ENCODE measurements around the gene WFS1. TPM values are rescaled to one million over a fixed set of nuclear protein-coding genes. Genes with fewer than 3 reads are reported as not detected.

The WFS1 gene
- polyA plus RNA-seq, 1 donor: 32.4 TPM

DNA sequence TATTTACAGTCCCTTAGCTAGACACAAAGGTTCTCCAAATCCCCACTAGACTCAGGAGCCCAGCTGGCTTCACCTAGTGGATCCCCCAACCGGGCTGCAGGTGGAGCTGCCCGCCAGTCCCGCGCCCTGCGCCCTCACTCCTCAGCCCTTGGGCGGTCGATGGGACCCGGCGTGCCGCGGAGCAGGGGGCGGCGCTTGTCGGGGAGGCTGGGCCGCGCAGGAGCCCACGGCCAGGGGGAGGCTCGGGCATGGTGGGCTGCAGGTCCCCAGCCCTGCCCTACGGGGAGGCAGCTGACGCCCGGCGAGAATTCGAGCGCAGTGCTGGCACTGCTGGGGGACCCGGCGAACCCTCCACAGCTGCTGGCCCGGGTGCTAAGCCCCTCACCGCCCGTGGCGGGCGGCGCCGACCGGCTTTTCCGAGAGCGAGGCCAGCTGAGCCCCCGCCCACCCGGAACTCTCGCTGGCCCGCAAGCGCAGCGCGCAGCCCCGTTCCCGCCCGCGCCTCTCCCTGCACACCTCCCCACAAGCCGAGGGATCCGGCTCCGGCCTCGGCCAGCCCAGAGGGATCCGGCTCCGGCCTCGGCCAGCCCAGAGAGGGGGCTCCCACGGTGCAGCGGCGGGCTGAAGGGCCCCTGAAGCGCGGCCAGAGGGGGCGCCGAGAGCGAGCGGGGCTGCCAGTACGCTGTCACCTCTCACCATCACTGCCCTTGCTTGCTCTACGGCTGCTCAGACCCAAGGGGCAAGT is 39.4 kb downstream of the WFS1 start:
- Histone ChIP-seq H3K36me3 (ENCODE audit: control insufficient read depth, insufficient read depth, low read length) (peaks cover 7% of the 10 kb centered on the region), H3K4me1 (ENCODE audit: control insufficient read depth, insufficient read depth, low read length) (no peaks in the 10 kb centered on the region), H3K9me3 (ENCODE audit: control insufficient read depth, low read depth, low read length) (no peaks in the 10 kb centered on the region), H3K4me3 (ENCODE audit: low read length) (no peak overlapping the region), H3K27me3 (ENCODE audit: control insufficient read depth, insufficient read depth, low read length) (peaks cover 28% of the 10 kb centered on the region), H3K27ac (ENCODE audit: low read length) (no peak overlapping the region)
- WGBS (ENCODE audit: insufficient coverage, low lambda C conversion rate): no CpG with 5 or more reads among the region's 65 CpGs
- DNase-seq: peak in 1 of 2 donors; percentile 45

DNA sequence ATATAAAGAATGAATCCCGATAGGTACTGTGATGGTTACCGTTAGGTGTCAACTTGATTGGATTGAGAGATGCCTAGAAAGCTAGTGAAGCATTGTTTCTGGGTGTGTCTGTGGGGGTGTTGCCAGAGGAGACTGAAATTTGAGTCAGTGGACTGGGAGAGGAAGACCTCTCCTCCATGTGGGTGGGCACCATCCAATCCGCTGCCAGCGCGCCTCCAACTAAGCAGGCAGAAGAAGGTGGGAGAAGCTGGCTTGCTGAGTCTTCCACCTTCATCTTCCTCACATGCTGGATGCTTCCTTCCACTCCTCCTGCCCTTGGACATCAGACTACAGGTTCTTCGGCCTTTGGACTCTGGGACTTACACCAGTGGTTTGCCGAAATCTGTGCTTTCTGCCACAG is 40.1 kb downstream of the WFS1 start:
- Histone ChIP-seq H3K9me3 (ENCODE audit: control insufficient read depth, low read depth, low read length) (no peaks in the 10 kb centered on the region), H3K4me1 (ENCODE audit: control insufficient read depth, insufficient read depth, low read length) (no peaks in the 10 kb centered on the region), H3K27ac (ENCODE audit: low read length) (no peak overlapping the region), H3K36me3 (ENCODE audit: control insufficient read depth, insufficient read depth, low read length) (peaks cover under 1% of the 10 kb centered on the region), H3K27me3 (ENCODE audit: control insufficient read depth, insufficient read depth, low read length) (peaks cover 28% of the 10 kb centered on the region), H3K4me3 (ENCODE audit: low read length) (no peak overlapping the region)
- no peak for DNase-seq
- WGBS (ENCODE audit: insufficient coverage, low lambda C conversion rate): no CpG with 5 or more reads among the region's 7 CpGs

GRCh38 chr4:6313216-6313615 is 43.6 kb downstream of the WFS1 start:
- no peaks in the 10 kb centered on the region for H3K9me3 ChIP-seq (ENCODE audit: control insufficient read depth, low read depth, low read length)
- peaks cover 20% of the 10 kb centered on the region for H3K27me3 ChIP-seq (ENCODE audit: control insufficient read depth, insufficient read depth, low read length)
- DNase-seq: no peak
- no peaks in the 10 kb centered on the region for H3K36me3 ChIP-seq (ENCODE audit: control insufficient read depth, insufficient read depth, low read length)
- no peaks in the 10 kb centered on the region for H3K4me1 ChIP-seq (ENCODE audit: control insufficient read depth, insufficient read depth, low read length)
- H3K4me3 ChIP-seq (ENCODE audit: low read length): no peak overlapping the region
- no peak overlapping the region for H3K27ac ChIP-seq (ENCODE audit: low read length)
- no CpG with 5 or more reads among the region's 6 CpGs for WGBS (ENCODE audit: insufficient coverage, low lambda C conversion rate)

DNA sequence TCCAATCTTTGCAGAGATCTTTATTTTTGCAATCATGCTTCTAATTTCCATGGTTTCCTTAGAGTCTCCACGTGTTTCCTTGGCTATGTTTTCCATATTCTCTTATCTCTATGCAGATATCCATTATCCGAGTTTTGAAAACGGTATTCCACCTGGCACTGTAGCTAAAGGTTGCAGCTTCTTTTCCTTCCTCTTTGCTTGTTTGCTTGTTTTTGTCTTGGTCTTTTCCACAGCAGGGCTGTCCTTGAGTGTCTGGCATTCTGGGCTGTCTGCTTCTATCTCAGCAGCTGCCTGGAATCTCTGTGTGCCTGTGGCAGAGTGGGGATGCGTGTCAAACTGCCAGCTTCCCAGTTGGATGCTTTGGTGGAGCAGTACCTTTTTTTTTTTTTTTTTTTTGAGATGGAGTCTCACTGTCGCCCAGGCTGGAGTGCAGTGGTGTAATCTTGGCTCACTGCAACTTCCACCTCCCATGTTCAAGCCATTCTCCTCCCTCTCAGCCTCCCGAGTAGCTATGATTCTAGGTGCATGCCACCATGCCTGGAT is 46.9 kb downstream of the WFS1 start:
- H3K27ac ChIP-seq (ENCODE audit: low read length): no peak overlapping the region
- peaks cover 2% of the 10 kb centered on the region for H3K27me3 ChIP-seq (ENCODE audit: control insufficient read depth, insufficient read depth, low read length)
- no peaks in the 10 kb centered on the region for H3K36me3 ChIP-seq (ENCODE audit: control insufficient read depth, insufficient read depth, low read length)
- H3K9me3 ChIP-seq (ENCODE audit: control insufficient read depth, low read depth, low read length): no peaks in the 10 kb centered on the region
- 20% methylated on average over 1 of the region's 6 CpGs for WGBS (ENCODE audit: insufficient coverage, low lambda C conversion rate)
- H3K4me1 ChIP-seq (ENCODE audit: control insufficient read depth, insufficient read depth, low read length): no peaks in the 10 kb centered on the region
- H3K4me3 ChIP-seq (ENCODE audit: low read length): no peak overlapping the region
- DNase-seq: no peak

DNA sequence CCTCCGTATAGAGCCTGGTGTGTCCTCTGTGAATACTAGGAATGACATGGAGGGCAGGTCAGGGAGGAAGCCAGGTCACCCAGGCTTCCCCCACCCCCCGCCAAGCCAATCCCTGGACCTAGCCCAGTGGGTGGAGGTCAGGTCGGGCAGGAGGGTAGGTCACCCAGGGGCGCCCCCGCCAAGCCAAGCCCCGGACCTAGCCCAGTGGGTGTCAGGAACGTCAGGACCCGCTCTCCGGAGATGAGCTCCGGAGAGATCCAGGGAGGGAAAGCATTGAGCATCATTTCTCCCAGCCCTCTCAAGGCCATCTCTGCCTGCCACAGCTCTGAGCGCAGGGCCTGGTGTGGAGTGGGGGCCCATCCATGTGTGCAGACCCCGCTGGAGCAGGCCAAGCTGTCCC is 48.6 kb downstream of the WFS1 start:
- no peak for DNase-seq
- WGBS (ENCODE audit: insufficient coverage, low lambda C conversion rate): no CpG with 5 or more reads among the region's 12 CpGs
- Histone ChIP-seq H3K4me1 (ENCODE audit: control insufficient read depth, insufficient read depth, low read length) (no peaks in the 10 kb centered on the region), H3K4me3 (ENCODE audit: low read length) (no peak overlapping the region), H3K27ac (ENCODE audit: low read length) (no peak overlapping the region), H3K36me3 (ENCODE audit: control insufficient read depth, insufficient read depth, low read length) (no peaks in the 10 kb centered on the region), H3K27me3 (ENCODE audit: control insufficient read depth, insufficient read depth, low read length) (no peaks in the 10 kb centered on the region), H3K9me3 (ENCODE audit: control insufficient read depth, low read depth, low read length) (peaks cover under 1% of the 10 kb centered on the region)

DNA sequence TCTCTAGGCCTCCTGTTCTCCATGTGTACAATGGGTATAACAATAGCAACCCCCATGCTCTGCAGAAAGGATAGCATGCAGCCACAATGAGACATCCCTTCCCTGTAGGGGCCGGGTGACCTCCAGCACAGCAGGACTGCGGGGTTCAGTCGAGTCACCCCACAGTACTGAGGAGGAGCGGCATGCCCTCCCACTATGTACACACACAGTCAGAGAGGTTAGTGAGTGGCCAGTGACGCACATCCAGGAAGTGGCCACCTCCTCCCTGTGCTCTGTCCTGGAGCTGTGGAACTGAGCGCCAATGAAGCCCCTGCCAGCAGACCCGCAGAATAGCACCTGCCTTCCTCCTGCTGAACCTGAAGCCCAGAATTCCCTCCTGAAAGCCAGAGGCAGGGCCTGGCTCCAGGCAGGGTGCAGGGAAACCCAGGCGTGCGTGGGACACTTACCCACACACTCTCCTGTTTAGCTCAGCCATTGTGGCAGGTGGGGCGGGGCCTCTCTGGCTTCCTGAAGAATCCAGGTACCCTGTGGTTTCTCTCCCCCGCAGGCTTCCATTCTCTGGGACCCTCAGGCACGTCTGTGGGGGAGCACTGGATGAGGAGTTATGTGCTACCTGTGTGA is 50.0 kb downstream of the WFS1 start:
- WGBS (ENCODE audit: insufficient coverage, low lambda C conversion rate): no CpG with 5 or more reads among the region's 12 CpGs

GRCh38 chr4:6320663-6321062 is 51.0 kb downstream of the WFS1 start:
- DNase-seq: no peak

More for the DNA sequence above, 50.0 kb downstream of the WFS1 start:
- no peak overlapping the region for H3K4me3 ChIP-seq (ENCODE audit: low read length)
- peaks cover 3% of the 10 kb centered on the region for H3K9me3 ChIP-seq (ENCODE audit: control insufficient read depth, low read depth, low read length)
- H3K36me3 ChIP-seq (ENCODE audit: control insufficient read depth, insufficient read depth, low read length): no peaks in the 10 kb centered on the region
- DNase-seq: no peak
- no peak overlapping the region for H3K27ac ChIP-seq (ENCODE audit: low read length)
- no peaks in the 10 kb centered on the region for H3K27me3 ChIP-seq (ENCODE audit: control insufficient read depth, insufficient read depth, low read length)
- H3K4me1 ChIP-seq (ENCODE audit: control insufficient read depth, insufficient read depth, low read length): no peaks in the 10 kb centered on the region

DNA sequence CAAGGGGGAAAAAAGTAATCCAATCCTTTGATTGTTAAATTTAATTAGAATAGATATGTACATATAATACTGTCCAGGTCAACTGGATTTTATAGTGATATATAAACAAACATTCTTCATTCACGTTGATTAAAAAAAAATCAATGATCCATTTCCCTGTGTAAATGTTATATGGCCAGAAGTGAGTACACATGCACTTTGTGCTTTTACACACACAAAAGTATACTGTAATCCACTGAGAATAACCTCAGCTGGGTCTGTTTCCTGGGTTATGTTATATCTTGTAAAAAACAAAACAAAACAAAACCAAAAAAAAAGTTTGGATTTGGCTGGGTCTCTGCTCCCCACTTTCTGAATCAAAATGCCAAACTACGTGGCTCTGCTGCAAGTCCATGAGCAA is 51.7 kb downstream of the WFS1 start:
- H3K27ac ChIP-seq (ENCODE audit: low read length): no peak overlapping the region
- WGBS (ENCODE audit: insufficient coverage, low lambda C conversion rate): 14% methylated on average over 1 of the region's 2 CpGs
- DNase-seq: no peak
- H3K4me1 ChIP-seq (ENCODE audit: control insufficient read depth, insufficient read depth, low read length): peaks cover 6% of the 10 kb centered on the region
- H3K4me3 ChIP-seq (ENCODE audit: low read length): no peak overlapping the region
- H3K9me3 ChIP-seq (ENCODE audit: control insufficient read depth, low read depth, low read length): peaks cover 3% of the 10 kb centered on the region
- H3K27me3 ChIP-seq (ENCODE audit: control insufficient read depth, insufficient read depth, low read length): no peaks in the 10 kb centered on the region
- no peaks in the 10 kb centered on the region for H3K36me3 ChIP-seq (ENCODE audit: control insufficient read depth, insufficient read depth, low read length)

More at GRCh38 chr4:6320663-6321062, 51.0 kb downstream of the WFS1 start:
- Histone ChIP-seq H3K9me3 (ENCODE audit: control insufficient read depth, low read depth, low read length) (peaks cover 3% of the 10 kb centered on the region), H3K4me1 (ENCODE audit: control insufficient read depth, insufficient read depth, low read length) (peaks cover 5% of the 10 kb centered on the region), H3K36me3 (ENCODE audit: control insufficient read depth, insufficient read depth, low read length) (no peaks in the 10 kb centered on the region), H3K27ac (ENCODE audit: low read length) (no peak overlapping the region), H3K4me3 (ENCODE audit: low read length) (no peak overlapping the region), H3K27me3 (ENCODE audit: control insufficient read depth, insufficient read depth, low read length) (no peaks in the 10 kb centered on the region)
- WGBS (ENCODE audit: insufficient coverage, low lambda C conversion rate): 87% methylated on average over 3 of the region's 6 CpGs

DNA sequence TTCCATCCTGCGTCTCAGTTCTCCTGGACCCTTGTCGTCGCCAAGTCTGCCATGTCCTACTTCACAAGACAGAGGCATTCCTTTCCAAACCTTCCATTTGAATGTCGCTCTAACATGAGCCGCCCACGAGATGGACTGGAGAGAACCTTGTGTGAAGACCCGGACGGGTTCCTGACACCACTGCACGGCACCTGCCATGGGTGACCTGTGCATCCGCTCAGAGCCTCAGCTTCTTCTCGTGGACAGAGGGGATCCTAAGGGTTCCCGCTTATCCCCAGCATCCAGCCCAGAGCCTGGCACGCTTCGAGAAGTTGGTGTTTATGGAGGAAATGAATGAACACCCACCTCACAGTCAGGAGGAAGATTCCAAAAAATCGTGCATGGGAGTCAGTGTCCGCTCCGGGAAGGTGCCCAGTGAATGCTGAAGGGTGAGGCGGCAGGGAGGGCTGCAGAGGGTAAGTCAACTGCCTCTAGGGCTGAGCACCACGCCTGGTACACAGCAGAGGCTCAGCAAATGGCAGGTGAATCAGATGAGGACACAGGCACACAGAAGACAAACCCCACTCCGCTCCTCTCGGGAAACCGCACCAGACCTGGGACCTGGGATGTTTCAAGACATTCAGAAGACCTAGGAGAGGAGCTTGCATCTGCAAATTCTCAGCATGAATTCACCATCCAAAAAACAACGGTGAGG is 52.6 kb downstream of the WFS1 start:
- Histone ChIP-seq H3K9me3 (ENCODE audit: control insufficient read depth, low read depth, low read length) (peaks cover 3% of the 10 kb centered on the region), H3K36me3 (ENCODE audit: control insufficient read depth, insufficient read depth, low read length) (no peaks in the 10 kb centered on the region), H3K4me3 (ENCODE audit: low read length) (no peak overlapping the region), H3K4me1 (ENCODE audit: control insufficient read depth, insufficient read depth, low read length) (peaks cover 6% of the 10 kb centered on the region), H3K27ac (ENCODE audit: low read length) (no peak overlapping the region), H3K27me3 (ENCODE audit: control insufficient read depth, insufficient read depth, low read length) (no peaks in the 10 kb centered on the region)
- no CpG with 5 or more reads among the region's 23 CpGs for WGBS (ENCODE audit: insufficient coverage, low lambda C conversion rate)
- no peak for DNase-seq

- Histone ChIP-seq H3K27ac (ENCODE audit: low read length) (no peak overlapping the region), H3K36me3 (ENCODE audit: control insufficient read depth, insufficient read depth, low read length) (no peaks in the 10 kb centered on the region), H3K4me1 (ENCODE audit: control insufficient read depth, insufficient read depth, low read length) (peaks cover 6% of the 10 kb centered on the region), H3K4me3 (ENCODE audit: low read length) (no peak overlapping the region), H3K27me3 (ENCODE audit: control insufficient read depth, insufficient read depth, low read length) (peaks cover 7% of the 10 kb centered on the region), H3K9me3 (ENCODE audit: control insufficient read depth, low read depth, low read length) (peaks cover 3% of the 10 kb centered on the region)
- 80% methylated on average over 7 of the region's 33 CpGs for WGBS (ENCODE audit: insufficient coverage, low lambda C conversion rate)
- no peak for DNase-seq
These were observed 53.3 kb downstream of the WFS1 start for GRCh38 chr4:6322761-6323566.
